ENCODE data around the gene HHAT. TPM values are rescaled to one million over a fixed set of nuclear protein-coding genes. Genes with fewer than 3 reads are reported as not detected.
"Not testable (repeated sequence)": the region's sequence is repeated elsewhere in the genome, so short reads cannot be mapped to it uniquely, and the experiment has no call there.

HHAT gene
- polyA plus RNA-seq, 1 donor from 2014 or later, result 5.3 TPM

DNA sequence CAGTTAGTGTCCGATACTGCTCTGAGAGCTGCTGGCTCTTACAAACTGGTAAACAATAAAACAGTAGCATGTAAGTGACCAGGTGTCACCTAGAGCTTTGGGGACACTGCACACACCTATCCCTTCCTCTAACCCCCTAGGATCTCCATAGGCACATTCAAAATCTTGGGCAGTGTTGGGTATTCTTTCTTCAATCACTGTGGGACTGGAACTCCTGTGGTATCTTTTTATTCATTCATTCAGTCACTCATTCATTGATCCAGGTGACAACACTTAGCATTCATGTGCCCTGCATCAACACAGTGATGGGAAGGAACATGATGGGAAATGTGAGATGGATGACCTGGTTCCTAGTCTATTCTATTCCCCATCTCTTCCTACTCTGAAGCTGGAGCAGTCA, 73.9 kb downstream of the HHAT start:
- Histone ChIP-seq H3K36me3 (ENCODE audit: insufficient read depth, low read length) (no peaks in the 10 kb centered on the region), H3K9ac (ENCODE audit: low read length) (no peak overlapping the region), H2AFZ (ENCODE audit: low read depth, low read length) (no peak overlapping the region), H4K20me1 (ENCODE audit: insufficient read depth) (no peaks in the 10 kb centered on the region), H3K9me3 (ENCODE audit: low read length) (no peaks in the 10 kb centered on the region), H3K4me2 (ENCODE audit: low read length) (no peak overlapping the region), H3F3A (ENCODE audit: insufficient read depth, low read length, poor library complexity, severe bottlenecking) (no peaks in the 10 kb centered on the region), H3K4me3 (ENCODE audit: low read length) (no peak overlapping the region), H3K9me2 (ENCODE audit: insufficient read depth, low read length) (no peaks in the 10 kb centered on the region), H3K79me2 (replicated peaks; ENCODE audit: insufficient read depth, low read length) (no peaks in the 10 kb centered on the region), H3K27ac (ENCODE audit: low read length) (no peak overlapping the region), H3K27me3 (ENCODE audit: insufficient read depth, low read depth, low read length) (no peaks in the 10 kb centered on the region)
- TF ChIP-seq EZH2 (IDR thresholded peaks at IDR 0.05; ENCODE audit: borderline replicate concordance, insufficient read depth, low read length, poor library complexity, severe bottlenecking), result no peak
- TF ChIP-seq MXI1 (conservative IDR thresholded peaks at IDR 0.05; ENCODE audit: poor library complexity, severe bottlenecking), result no peak
- TF ChIP-seq, protein P1, sequence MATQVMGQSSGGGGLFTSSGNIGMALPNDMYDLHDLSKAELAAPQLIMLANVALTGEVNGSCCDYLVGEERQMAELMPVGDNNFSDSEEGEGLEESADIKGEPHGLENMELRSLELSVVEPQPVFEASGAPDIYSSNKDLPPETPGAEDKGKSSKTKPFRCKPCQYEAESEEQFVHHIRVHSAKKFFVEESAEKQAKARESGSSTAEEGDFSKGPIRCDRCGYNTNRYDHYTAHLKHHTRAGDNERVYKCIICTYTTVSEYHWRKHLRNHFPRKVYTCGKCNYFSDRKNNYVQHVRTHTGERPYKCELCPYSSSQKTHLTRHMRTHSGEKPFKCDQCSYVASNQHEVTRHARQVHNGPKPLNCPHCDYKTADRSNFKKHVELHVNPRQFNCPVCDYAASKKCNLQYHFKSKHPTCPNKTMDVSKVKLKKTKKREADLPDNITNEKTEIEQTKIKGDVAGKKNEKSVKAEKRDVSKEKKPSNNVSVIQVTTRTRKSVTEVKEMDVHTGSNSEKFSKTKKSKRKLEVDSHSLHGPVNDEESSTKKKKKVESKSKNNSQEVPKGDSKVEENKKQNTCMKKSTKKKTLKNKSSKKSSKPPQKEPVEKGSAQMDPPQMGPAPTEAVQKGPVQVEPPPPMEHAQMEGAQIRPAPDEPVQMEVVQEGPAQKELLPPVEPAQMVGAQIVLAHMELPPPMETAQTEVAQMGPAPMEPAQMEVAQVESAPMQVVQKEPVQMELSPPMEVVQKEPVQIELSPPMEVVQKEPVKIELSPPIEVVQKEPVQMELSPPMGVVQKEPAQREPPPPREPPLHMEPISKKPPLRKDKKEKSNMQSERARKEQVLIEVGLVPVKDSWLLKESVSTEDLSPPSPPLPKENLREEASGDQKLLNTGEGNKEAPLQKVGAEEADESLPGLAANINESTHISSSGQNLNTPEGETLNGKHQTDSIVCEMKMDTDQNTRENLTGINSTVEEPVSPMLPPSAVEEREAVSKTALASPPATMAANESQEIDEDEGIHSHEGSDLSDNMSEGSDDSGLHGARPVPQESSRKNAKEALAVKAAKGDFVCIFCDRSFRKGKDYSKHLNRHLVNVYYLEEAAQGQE (IDR thresholded peaks at IDR 0.05; ENCODE audit: borderline replicate concordance), result no peak
- no peak for TF ChIP-seq RAD21 (conservative IDR thresholded peaks at IDR 0.05)
- no peak for TF ChIP-seq EP300 (conservative IDR thresholded peaks at IDR 0.05; ENCODE audit: poor library complexity, severe bottlenecking)
- TF ChIP-seq SMC3 (conservative IDR thresholded peaks at IDR 0.05; ENCODE audit: poor library complexity), result no peak
- TF ChIP-seq POLR2AphosphoS5 (IDR thresholded peaks at IDR 0.05), result no peak
- TF ChIP-seq TAF1 (IDR thresholded peaks at IDR 0.05; ENCODE audit: low read depth), result no peak
- TF ChIP-seq, protein P2, sequence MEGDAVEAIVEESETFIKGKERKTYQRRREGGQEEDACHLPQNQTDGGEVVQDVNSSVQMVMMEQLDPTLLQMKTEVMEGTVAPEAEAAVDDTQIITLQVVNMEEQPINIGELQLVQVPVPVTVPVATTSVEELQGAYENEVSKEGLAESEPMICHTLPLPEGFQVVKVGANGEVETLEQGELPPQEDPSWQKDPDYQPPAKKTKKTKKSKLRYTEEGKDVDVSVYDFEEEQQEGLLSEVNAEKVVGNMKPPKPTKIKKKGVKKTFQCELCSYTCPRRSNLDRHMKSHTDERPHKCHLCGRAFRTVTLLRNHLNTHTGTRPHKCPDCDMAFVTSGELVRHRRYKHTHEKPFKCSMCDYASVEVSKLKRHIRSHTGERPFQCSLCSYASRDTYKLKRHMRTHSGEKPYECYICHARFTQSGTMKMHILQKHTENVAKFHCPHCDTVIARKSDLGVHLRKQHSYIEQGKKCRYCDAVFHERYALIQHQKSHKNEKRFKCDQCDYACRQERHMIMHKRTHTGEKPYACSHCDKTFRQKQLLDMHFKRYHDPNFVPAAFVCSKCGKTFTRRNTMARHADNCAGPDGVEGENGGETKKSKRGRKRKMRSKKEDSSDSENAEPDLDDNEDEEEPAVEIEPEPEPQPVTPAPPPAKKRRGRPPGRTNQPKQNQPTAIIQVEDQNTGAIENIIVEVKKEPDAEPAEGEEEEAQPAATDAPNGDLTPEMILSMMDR (IDR thresholded peaks at IDR 0.05; ENCODE audit: poor library complexity, severe bottlenecking), result no peak

DNA sequence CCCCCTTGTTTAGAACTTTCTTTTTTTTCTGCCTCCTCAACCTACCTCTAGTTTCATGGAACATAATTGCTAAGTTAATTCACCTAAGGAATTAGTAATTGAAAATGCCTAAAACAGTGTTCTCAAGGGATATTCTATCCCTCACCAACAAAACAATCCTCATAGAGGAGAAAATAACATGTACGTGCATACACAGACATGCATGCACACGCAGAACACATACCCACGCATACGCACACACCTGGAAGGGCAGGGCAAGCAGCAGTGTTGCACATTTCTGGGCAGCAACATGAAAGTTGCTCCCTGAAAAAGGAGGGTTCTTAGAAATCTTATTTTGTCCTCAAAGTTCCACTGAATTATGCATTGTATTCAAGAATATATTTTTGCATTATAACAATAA, 76.6 kb downstream of the HHAT start:
- Histone ChIP-seq H3K9ac (ENCODE audit: low read length) (no peak overlapping the region), H3K4me3 (ENCODE audit: low read length) (no peak overlapping the region), H3K9me3 (ENCODE audit: low read length) (no peaks in the 10 kb centered on the region), H3K4me2 (ENCODE audit: low read length) (no peak overlapping the region), H3K27me3 (ENCODE audit: insufficient read depth, low read depth, low read length) (no peaks in the 10 kb centered on the region), H3F3A (ENCODE audit: insufficient read depth, low read length, poor library complexity, severe bottlenecking) (no peaks in the 10 kb centered on the region), H2AFZ (ENCODE audit: low read depth, low read length) (no peak overlapping the region), H3K36me3 (ENCODE audit: insufficient read depth, low read length) (no peaks in the 10 kb centered on the region), H4K20me1 (ENCODE audit: insufficient read depth) (no peaks in the 10 kb centered on the region), H3K27ac (ENCODE audit: low read length) (no peak overlapping the region), H3K9me2 (ENCODE audit: insufficient read depth, low read length) (no peaks in the 10 kb centered on the region), H3K79me2 (replicated peaks; ENCODE audit: insufficient read depth, low read length) (no peaks in the 10 kb centered on the region)
- no peak for TF ChIP-seq MXI1 (conservative IDR thresholded peaks at IDR 0.05; ENCODE audit: poor library complexity, severe bottlenecking)
- no peak for TF ChIP-seq EP300 (conservative IDR thresholded peaks at IDR 0.05; ENCODE audit: poor library complexity, severe bottlenecking)
- TF ChIP-seq TAF1 (IDR thresholded peaks at IDR 0.05; ENCODE audit: low read depth), result no peak
- TF ChIP-seq, protein P2 (IDR thresholded peaks at IDR 0.05; ENCODE audit: poor library complexity, severe bottlenecking), result no peak
- TF ChIP-seq RAD21 (conservative IDR thresholded peaks at IDR 0.05), result no peak
- TF ChIP-seq SMC3 (conservative IDR thresholded peaks at IDR 0.05; ENCODE audit: poor library complexity), result no peak
- TF ChIP-seq EZH2 (IDR thresholded peaks at IDR 0.05; ENCODE audit: borderline replicate concordance, insufficient read depth, low read length, poor library complexity, severe bottlenecking), result no peak
- TF ChIP-seq, protein P1 (IDR thresholded peaks at IDR 0.05; ENCODE audit: borderline replicate concordance), result no peak
- TF ChIP-seq POLR2AphosphoS5 (IDR thresholded peaks at IDR 0.05), result no peak

DNA sequence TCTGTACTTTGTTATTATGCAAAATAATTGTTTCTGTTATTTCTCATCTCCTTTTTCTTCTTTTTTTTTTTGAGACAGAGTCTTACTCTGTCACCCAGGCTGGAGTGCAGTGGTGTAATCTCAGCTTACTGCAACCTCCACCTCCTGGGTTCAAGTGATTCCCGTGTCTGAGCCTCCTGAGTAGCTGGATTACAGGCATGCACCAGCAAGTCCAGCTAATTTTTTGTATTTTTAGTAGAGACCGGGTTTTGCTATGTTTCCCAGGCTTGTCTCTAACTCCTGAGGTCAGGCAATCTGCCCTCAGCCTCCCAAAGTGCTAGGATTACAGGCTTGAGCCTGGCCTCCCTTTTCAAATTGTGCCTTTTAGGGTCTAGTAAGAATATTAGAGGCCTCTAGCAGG, 77.6 kb downstream of the HHAT start:
- not testable (repeated sequence) for H3K36me3 ChIP-seq (ENCODE audit: insufficient read depth, low read length); H3F3A ChIP-seq (ENCODE audit: insufficient read depth, low read length, poor library complexity, severe bottlenecking); H3K27me3 ChIP-seq (ENCODE audit: insufficient read depth, low read depth, low read length); H3K27ac ChIP-seq (ENCODE audit: low read length); H3K9me3 ChIP-seq (ENCODE audit: low read length); H3K4me3 ChIP-seq (ENCODE audit: low read length); H3K4me2 ChIP-seq (ENCODE audit: low read length); H2AFZ ChIP-seq (ENCODE audit: low read depth, low read length); H3K9me2 ChIP-seq (ENCODE audit: insufficient read depth, low read length); H3K79me2 ChIP-seq (replicated peaks; ENCODE audit: insufficient read depth, low read length); H3K9ac ChIP-seq (ENCODE audit: low read length); H4K20me1 ChIP-seq (ENCODE audit: insufficient read depth)
